Glomerular visceral epithelial cell (primary cell): ENCODE results near the gene ARHGAP8.

Experiments
- DNase-seq: peaks from one replicate; pipeline ENCODE4 v3.0.0-alpha.2; 2016; ENCODE audit errors: extremely low spot score

Gene ARHGAP8

DNA sequence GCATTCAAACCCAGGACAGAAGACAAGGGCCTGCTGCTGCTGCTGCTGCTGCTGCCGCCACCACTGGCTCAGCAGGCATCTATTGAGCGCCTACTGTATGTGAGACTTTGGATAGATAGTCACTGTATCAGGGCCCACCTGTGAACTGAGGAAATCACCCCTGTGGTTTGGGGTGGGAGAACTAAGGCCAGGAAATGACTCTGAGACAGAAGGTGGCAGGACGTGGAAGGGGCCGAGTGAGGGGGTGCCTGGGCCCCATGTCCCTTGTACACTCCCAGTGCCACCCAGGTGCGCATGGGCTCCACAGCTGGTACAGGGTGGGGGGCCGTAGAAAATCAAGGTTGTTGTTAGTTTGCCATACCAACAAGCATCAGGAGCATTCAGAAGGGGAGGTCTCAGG, 50.6 kb downstream of the ARHGAP8 start:
- no peak for DNase-seq

DNA sequence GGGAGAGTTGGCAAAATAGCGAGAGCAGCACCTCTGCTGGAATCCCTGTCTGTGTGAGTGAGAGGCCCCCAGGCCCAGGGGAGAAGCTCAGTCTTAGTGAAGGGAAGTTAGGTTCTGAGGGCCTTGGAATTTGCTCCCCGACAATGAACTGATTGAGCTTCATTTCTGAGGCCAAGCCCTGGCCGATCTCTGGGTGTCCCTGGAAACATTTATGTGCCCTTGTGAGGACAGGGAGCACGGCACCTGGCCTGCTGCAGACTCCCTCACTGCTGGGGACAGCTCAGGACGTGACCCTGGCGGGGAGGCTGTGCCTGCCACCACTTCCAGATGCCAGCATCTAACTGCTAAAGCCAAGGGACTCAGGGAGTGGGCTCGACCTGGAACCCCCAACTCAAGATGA, 52.0 kb downstream of the ARHGAP8 start:
- DNase-seq, result no peak

DNA sequence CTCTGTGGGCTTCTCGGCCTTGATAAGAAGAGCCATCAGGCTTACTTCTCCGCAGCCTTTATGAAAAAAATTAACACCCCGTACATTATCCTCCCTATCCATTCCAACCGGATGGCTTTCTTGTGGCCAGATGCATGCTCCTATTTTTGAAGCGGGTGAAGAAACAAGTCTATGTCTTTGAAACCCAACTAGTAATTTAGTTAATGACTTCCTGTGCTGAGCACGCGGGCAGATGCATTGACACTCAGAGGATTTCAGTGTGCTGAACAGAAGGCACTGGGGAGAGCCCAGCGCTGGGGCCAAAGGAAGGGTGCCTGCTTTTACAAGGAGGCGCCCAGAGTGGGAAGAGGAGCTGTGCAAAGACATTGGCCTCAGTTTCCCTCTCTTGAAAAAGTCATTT, 53.3 kb downstream of the ARHGAP8 start:
- no peak for DNase-seq

- no peak for DNase-seq
Observed at GRCh38 chr22:44807232-44807631, 54.9 kb downstream of the ARHGAP8 start.

DNA sequence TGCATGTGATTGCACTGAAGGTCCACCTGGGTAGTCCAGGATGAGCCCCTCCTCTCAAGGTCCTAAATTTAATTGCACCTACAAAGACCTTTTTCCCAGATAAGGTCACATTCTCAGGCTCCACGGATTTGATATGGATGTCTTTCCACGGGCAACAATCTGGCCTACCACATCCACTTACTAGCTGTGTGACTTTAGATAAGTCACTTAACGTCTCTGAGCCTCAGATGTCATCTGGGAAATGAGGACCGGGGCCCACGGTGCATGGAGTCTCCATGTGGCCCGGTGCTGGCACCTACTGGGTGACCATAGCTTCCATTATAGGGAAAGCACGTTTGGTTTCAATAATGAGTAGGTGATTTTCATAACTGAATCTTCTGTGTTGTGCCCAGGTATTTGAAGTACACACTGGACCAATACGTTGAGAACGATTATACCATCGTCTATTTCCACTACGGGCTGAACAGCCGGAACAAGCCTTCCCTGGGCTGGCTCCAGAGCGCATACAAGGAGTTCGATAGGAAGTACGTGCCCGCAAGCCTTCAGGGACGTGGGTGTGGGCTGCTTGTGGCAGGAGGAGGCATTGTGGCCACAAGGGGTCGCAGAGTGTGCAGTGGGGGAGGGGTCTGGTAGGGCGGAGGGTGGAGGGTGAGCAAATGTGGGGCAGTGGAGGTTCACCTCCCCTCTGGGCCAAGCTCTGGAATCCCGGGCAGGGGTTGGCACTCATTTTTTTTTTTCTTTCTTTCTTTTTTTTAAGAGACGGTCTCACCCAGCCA, 55.7 kb downstream of the ARHGAP8 start:
- no peak for DNase-seq

DNA sequence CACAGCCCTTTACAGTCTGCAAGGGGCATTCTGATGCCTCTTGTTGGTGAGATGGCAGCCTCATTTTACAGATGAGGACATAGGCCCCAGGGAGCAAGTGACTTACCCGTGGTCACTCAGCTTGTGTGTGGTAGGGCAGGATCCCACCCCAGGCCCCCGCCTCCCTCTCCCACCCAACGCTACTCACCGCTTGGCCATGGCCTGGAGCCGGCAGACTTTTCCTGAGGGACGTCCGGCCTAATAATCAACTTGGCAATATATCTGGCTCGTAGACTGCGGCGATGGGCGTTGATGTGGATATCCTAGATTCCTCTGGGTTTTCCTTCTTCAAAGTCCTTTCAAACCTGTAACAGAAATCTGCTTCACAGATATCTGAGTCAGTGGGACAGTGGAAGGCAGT, 57.1 kb downstream of the ARHGAP8 start:
- no peak for DNase-seq

DNA sequence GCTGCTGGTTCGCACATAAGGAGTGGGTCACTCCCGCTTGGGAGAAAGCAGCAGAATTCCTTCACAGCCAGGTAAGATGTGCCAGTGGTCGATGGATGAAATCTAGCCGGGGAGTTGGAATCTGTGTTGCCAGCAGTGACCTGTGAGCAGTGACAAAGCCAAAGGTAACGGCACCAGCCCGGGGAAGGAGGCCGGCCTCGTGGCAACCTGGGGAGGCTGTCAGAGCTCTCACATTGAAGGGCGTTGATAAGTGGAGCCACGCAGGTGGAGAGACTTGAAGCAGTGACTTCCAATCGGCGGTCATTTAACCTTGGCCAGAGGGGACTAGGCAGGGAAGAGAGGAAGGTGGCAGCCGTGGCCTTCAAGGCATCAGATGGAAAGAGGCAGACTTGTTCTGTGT, 58.8 kb downstream of the ARHGAP8 start:
- DNase-seq, result no peak

- no peak for DNase-seq
Observed at GRCh38 chr22:44813416-44813815, 61.0 kb downstream of the ARHGAP8 start.

DNA sequence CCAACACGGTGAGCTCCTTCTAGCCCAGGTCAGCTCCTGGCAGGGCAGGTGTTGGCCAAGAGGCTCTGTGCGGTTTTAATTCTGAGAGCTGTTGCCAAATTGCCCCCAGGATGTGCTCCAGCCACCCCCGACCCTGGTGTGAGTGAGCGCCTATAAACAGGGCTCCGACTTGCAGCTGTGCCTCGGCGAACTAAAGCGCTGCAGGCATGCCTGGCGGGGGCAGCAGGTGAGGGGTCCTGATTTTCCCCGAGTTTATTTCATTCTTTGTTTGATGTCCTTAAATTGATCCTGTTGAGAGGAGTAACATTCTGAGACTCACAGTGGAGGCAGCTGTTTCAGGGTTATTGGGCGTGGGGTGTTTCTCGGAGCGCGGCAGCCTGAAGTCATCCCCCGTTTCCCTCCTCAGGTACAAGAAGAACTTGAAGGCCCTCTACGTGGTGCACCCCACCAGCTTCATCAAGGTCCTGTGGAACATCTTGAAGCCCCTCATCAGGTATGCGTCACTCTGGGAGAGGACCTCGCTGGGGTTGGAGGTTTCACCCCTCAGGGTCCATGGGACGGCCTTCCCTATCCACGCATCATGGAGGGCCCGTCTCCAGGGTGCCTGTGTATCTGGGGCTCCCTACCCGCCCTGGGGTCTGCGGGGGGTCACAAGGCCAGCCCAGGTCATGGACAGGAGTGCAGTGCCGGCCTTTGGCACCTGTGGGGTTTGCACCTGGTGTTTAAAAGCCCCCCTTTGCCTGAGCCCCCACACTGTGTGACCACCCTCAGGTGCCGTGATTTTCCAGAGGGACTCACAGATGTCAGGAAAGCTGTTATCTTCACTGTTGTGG, 62.1 kb downstream of the ARHGAP8 start:
- no peak for DNase-seq

DNA sequence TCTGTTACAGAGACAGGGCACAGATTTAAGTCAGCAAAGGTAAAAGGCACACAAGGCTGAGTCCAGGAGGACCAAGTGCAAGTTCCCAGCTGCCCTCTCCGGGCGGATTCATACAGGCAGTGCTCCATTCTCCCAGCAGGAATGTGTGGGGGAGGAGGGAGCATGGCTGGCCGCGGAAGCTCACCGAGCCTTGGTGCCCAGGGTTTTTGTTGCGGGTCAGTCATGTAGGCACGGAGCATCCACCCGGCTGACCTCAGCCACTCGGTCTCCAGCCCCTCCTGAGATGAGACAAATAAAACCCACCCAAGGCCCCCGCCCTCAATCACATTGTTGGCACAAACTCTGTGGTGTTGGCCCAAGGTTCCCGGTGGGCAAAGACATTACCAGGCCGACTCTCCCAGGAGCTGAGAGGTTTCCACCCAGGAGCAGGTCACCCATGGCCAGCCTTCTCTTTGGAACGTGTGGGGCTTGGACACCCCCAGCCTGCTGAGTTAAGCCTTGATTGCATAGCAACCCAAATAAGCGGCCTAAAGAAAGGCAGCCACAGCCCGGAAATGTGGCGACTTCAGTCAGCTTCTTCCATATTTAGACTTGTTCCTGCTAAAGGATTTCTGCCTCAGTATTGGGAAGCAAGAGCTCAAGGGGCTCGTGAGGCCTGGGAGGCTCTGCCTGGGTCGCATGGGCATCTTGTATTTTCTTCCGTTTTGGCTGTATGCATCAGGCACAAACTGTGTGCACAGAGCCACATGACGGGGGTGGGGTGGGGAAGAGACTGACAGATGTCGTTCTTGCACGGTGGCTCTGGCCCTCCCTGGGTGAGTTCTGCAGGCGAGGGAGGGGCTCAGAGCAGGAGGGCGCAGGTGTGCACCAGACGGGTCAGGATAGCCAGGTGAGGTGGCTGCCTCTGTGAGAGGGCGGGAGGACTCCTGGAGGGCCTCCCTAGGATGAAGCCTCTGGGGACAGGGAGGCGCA, 63.0 kb downstream of the ARHGAP8 start:
- no peak for DNase-seq

DNA sequence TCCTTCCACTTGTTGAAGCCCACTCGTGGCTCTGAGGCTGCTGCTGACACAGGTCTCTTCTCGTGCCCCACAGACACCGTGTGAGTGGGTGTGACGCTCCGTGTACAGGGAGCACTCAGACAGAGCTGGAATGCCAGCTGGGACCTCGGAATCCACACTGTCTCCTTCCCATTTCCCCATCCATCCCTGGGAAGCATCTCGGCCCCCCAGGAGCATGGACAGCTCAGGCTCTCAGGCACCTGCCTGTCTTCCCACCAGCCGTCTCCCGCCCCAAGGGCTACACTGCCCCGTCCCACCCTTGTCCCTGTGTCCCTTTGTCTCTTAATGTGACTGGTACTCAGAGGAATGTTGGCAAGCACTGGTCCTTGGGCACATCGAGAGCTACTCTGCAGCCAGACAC, 63.8 kb downstream of the ARHGAP8 start:
- DNase-seq, result no peak

GRCh38 chr22:44818727-44819126, 66.4 kb downstream of the ARHGAP8 start:
- no peak for DNase-seq

DNA sequence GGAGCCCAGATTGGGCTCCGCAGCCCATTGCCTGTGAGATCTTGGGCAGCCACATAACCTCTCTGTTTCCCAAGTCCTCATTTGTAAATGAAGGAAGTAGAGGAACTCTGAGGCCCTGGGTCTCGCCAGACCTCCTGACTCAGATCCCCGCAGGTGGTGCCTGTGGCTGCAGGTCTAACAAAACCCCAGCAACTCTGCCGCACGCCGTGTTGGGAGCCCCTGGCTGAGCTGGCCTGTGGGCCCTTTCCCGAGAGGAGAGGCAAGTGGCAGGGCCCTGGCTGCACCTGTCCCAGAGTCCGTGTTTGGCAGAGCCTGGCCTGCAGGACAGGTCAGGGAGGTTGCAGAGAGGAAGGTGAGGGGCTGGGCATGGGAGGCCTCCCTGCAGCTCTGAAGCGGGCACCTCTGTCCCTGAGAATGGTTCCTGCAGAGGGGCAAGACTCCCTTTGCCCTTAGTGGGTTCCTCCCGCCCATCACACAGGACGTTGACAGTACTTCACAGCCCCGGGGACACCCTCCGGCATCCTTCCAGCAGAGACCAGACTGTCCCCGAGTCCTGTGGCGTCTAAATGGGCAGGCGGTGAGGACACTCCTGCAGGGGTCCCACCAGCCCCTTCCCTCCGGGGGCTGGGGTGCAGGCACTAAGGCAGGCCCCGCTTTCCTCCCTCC, 67.7 kb downstream of the ARHGAP8 start:
- DNase-seq, result no peak

DNA sequence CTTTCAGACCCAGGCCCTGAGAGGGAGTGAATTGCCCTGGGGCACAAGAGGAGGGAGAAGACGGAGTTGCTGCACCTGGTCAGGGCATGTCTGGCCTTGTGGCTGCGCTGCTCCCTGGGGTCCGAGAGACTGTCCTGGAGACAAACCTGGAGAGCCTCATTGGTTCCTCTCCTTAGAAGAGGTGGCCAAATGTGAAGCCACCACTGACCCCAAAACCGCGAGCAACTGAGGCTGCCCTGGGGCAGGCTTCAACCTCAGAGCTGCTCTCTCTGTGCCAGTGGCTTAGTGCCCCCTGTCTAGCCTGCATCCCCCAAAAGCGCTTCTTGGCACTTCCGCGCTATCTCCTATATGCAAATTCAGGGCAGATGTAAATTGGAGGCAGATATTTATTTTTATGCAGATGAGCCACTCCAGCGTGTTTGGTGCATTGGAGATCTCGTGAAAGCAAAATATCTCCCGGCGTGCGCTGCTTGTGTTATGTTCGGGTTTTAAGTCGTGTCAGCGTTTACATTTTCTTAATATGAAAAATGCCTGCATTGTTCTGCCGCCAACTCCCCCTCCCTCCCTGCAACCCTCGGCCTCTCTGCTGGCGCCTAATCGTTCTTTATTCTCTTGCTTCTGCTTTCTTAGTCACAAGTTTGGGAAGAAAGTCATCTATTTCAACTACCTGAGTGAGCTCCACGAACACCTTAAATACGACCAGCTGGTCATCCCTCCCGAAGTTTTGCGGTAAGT, 69.5 kb downstream of the ARHGAP8 start:
- no peak for DNase-seq

DNA sequence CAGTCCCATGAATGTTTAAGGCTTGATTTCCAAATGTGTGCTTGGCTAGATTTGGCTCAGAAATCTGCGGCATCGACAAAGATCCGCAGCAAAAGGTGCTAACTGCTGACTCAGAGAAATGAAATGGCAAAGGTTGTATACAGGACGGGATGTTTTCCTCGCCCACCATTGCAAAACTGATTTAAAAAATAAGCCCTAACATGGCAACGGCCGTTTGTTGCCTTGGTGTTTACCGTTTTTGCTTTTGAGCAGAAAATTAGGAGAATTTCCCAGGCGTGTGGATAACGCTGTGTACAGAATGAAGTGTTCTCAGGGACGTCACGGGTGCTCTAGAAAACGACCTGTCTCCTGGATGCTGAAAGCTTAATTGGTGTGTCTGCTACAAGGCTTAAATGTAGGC, 70.2 kb downstream of the ARHGAP8 start:
- DNase-seq, result no peak

DNA sequence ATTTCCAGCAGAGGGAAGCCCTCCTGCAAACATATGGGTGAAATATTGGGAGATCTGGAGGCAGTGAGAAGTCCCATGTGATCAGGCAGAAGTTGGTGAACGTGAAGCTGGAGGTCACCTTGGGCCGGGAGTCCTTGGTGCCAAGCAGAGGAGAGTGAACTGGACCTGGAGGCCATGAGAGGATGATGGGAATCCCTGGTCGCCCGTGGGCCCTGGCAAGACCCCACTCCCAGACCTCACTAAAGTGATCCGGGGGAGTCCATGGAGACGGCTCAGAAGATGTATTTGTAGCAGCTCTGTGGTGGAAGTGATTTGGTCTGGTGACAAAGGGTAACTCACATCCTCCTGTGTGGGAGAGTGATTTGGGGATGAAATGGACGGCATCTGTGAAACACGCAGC, 71.0 kb downstream of the ARHGAP8 start:
- no peak for DNase-seq

DNA sequence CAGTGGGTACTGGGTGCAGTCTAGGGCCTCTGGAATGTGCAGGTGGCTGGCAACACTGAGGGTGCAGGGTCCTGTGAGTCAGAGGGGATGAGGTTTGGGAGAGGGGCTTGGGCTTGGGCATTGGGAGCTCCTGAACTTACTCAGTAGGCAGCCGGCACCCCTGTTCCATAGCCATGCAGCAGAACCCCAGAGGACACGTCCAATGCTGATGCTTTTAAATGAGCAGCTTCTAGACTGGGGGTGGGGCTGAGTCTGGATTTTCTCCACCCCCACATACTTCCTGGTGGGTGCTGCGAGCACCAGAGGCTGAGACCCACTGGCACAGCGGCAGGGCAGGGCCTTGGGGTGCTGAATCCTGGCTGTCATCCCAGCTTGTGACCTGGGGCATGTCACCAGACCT, 71.4 kb downstream of the ARHGAP8 start:
- no peak for DNase-seq

DNA sequence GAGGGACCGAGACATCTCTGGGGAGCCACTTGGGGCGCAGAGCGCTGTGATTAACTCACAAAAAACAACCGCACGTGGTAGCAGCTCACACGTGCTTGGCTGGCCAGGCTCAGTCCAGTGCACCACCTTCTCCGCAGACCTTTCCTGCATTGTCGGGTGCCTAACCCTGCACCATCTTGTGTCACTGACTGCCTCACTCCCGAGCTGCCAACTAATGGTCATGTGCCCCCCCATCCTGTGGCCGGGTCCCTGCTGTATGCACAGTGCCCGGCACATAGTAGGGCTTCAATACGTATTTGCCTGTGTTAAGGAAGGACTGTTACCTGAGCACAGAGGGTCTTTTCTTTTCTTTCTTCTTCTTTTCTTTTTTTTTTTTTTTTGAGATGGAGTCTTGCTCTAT, 71.9 kb downstream of the ARHGAP8 start:
- no peak for DNase-seq

DNA sequence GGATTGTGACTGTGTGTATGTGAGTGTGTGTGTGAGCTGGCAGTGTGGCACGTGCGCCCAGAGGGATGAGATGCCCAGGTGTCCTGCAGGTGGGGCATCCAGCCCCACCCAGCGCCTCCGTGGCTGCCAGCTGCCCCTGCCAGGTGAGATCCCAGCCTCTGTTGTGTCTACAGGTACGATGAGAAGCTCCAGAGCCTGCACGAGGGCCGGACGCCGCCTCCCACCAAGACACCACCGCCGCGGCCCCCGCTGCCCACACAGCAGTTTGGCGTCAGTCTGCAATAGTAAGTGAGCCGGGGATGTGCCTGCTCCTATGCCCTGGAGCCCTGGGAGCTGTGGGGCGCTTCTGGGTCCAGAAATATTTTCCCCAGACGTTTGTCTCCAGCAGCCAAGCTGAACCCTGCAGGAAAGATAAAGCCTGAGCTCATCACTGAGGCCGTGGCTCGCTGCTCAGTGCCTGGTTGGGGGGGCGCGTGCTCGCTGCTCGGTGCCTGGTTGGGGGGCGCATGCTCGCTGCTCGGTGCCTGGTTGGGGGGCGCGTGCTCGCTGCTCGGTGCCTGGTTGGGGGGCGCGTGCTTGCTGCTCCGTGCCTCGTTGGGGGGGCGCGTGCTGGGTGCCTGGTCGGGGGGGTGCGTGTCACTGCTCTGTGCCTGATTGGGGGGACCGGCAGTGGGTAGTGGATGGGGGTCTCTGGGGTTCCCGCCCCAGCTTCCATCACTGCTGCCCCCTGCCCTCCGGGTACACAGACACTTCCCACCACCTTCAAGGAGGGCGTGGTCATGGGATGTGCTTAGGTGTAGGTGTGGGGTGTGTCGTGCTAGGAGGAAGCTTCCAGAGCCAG, 73.2 kb downstream of the ARHGAP8 start:
- no peak for DNase-seq

- no peak for DNase-seq
Observed at GRCh38 chr22:44827666-44828190, 75.4 kb downstream of the ARHGAP8 start.
